Activated naive CD8-positive, alpha-beta T cell (primary cell): Measurements from ENCODE around the gene SSUH2.

Experiments
- H3K27ac Mint-ChIP-seq: one replicate; pipeline ENCODE4 v1.8.0; 2021; ENCODE audit warnings: mixed read lengths
- H3K27me3 Mint-ChIP-seq: one replicate; pipeline ENCODE4 v1.8.0; 2021; ENCODE audit warnings: mixed read lengths
- H3K36me3 Mint-ChIP-seq: one replicate; pipeline ENCODE4 v1.8.0; 2021; ENCODE audit warnings: mixed read lengths
- H3K4me1 Mint-ChIP-seq: one replicate; pipeline ENCODE4 v1.8.0; 2021; ENCODE audit warnings: low read depth, mixed read lengths
- H3K4me3 Mint-ChIP-seq: one replicate; pipeline ENCODE4 v1.8.0; 2021; ENCODE audit warnings: mild to moderate bottlenecking, mixed read lengths
- H3K9me3 Mint-ChIP-seq: one replicate; pipeline ENCODE4 v1.8.0; 2021; ENCODE audit warnings: low read depth, mixed read lengths

SSUH2 gene

GRCh38 chr3:8651418-8652323 is 7.1 kb upstream of the SSUH2 start:
- Mint-ChIP-seq H3K4me1 (no peaks in the 10 kb centered on the region), H3K36me3 (no peaks in the 10 kb centered on the region), H3K4me3 (no peak overlapping the region)

GRCh38 chr3:8650583-8651416 is 6.2 kb upstream of the SSUH2 start:
- no peak overlapping the region for H3K4me3 Mint-ChIP-seq
- H3K27ac Mint-ChIP-seq: no peak overlapping the region
- no peaks in the 10 kb centered on the region for H3K4me1 Mint-ChIP-seq
- H3K9me3 Mint-ChIP-seq: no peaks in the 10 kb centered on the region
- H3K36me3 Mint-ChIP-seq: no peaks in the 10 kb centered on the region
- peaks cover 16% of the 10 kb centered on the region for H3K27me3 Mint-ChIP-seq

More at GRCh38 chr3:8651418-8652323, 7.1 kb upstream of the SSUH2 start:
- Mint-ChIP-seq H3K27ac (no peak overlapping the region), H3K27me3 (peaks cover 16% of the 10 kb centered on the region), H3K9me3 (no peaks in the 10 kb centered on the region)

- H3K27ac Mint-ChIP-seq: no peak overlapping the region
- H3K9me3 Mint-ChIP-seq: no peaks in the 10 kb centered on the region
- no peaks in the 10 kb centered on the region for H3K36me3 Mint-ChIP-seq
- no peaks in the 10 kb centered on the region for H3K4me1 Mint-ChIP-seq
- peaks cover 12% of the 10 kb centered on the region for H3K27me3 Mint-ChIP-seq
- H3K4me3 Mint-ChIP-seq: no peak overlapping the region
Observed at GRCh38 chr3:8649757-8650156, 5.2 kb upstream of the SSUH2 start.

GRCh38 chr3:8648909-8649741 is 4.5 kb upstream of the SSUH2 start:
- H3K36me3 Mint-ChIP-seq: no peaks in the 10 kb centered on the region
- no peaks in the 10 kb centered on the region for H3K9me3 Mint-ChIP-seq
- H3K4me3 Mint-ChIP-seq: no peak overlapping the region
- H3K27me3 Mint-ChIP-seq: peaks cover 8% of the 10 kb centered on the region
- H3K4me1 Mint-ChIP-seq: no peaks in the 10 kb centered on the region
- H3K27ac Mint-ChIP-seq: no peak overlapping the region

GRCh38 chr3:8647137-8647985 is 2.8 kb upstream of the SSUH2 start:
- Mint-ChIP-seq H3K27me3 (peaks cover 7% of the 10 kb centered on the region), H3K4me3 (no peak overlapping the region), H3K36me3 (no peaks in the 10 kb centered on the region), H3K4me1 (no peaks in the 10 kb centered on the region), H3K9me3 (no peaks in the 10 kb centered on the region), H3K27ac (no peak overlapping the region)

DNA sequence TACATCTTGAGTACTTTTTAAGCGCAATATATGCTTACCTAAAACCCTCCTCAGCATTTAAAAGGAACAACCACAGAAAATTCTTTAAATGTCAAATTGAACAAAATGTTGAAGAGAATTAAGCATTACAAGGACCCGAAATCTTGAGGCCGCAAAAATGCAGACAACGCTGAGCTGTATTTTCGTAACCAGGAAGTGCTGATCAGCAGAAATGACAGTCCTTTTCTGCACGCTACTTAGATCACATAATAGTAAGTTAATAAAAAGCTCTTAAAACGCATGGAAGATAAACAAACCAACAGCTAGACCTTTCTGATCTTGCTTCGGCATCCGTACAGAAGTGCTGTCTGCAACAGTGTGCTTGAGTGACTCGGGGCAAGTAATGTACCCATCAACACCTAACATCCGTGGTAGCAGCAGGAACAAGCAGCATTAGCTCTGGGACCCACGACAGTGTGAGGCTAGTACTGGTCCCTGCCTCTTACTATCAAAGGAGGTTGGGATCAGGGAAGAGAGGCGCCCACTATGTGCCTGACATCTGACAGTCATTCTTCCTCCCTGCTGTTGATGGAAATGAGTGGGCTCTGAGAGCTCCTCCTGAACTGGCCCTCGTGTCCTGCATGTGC is 1.8 kb upstream of the SSUH2 start:
- no peak overlapping the region for H3K4me3 Mint-ChIP-seq
- no peak overlapping the region for H3K27ac Mint-ChIP-seq
- H3K9me3 Mint-ChIP-seq: no peaks in the 10 kb centered on the region
- peaks cover 1% of the 10 kb centered on the region for H3K27me3 Mint-ChIP-seq
- H3K4me1 Mint-ChIP-seq: no peaks in the 10 kb centered on the region
- H3K36me3 Mint-ChIP-seq: no peaks in the 10 kb centered on the region

DNA sequence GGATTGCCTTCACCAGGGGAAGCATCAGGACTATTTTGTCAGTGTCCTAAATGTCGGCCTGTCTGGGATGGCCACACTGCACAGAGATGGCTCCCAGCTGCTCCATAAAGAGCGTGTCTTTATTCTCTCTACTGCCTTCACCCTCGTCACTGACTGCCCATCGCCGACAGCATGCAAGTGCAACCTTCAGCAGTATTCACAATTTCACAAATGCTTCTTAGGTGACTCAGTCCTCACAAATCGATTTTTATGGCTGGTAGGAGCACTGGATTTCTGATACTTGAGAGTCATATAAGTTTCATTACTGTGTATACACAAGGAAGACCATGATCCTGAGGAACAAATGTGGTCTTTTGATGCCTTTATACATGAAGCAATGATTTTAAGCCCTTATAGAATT is 1.1 kb upstream of the SSUH2 start:
- H3K4me1 Mint-ChIP-seq: no peaks in the 10 kb centered on the region
- no peak overlapping the region for H3K27ac Mint-ChIP-seq
- no peak overlapping the region for H3K4me3 Mint-ChIP-seq
- peaks cover 1% of the 10 kb centered on the region for H3K27me3 Mint-ChIP-seq
- H3K9me3 Mint-ChIP-seq: no peaks in the 10 kb centered on the region
- H3K36me3 Mint-ChIP-seq: no peaks in the 10 kb centered on the region

GRCh38 chr3:8643693-8644365 is 769 bp downstream of the SSUH2 start:
- no peaks in the 10 kb centered on the region for H3K4me1 Mint-ChIP-seq
- no peak overlapping the region for H3K4me3 Mint-ChIP-seq
- no peaks in the 10 kb centered on the region for H3K9me3 Mint-ChIP-seq
- no peak overlapping the region for H3K27ac Mint-ChIP-seq
- no peaks in the 10 kb centered on the region for H3K36me3 Mint-ChIP-seq
- H3K27me3 Mint-ChIP-seq: peaks cover 4% of the 10 kb centered on the region

GRCh38 chr3:8642001-8642400 is 2.6 kb downstream of the SSUH2 start:
- Mint-ChIP-seq H3K9me3 (no peaks in the 10 kb centered on the region), H3K4me3 (no peak overlapping the region), H3K4me1 (no peaks in the 10 kb centered on the region), H3K27me3 (peaks cover 6% of the 10 kb centered on the region), H3K27ac (no peak overlapping the region), H3K36me3 (no peaks in the 10 kb centered on the region)

DNA sequence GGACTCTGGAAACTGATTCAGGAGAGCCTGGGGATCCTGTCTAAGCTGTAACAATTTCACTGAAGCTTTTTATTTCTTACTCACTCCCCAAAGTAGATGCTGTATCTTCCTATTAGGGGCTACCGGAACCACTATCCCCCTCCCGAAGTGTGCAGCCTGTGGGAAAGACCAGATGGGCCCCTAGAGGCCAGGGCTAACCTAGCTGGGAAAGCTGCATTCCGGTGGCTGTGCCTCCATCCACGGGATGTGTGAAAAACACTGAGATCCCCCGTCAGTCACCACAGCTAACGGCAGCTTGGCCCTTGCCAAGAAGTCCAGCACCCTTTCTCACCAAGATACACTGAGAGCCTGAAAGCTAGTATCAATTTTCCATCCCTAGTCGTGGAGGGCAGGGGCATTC is 3.1 kb downstream of the SSUH2 start:
- Mint-ChIP-seq H3K4me3 (no peak overlapping the region), H3K4me1 (no peaks in the 10 kb centered on the region), H3K27me3 (peaks cover 8% of the 10 kb centered on the region), H3K27ac (no peak overlapping the region), H3K9me3 (peaks cover 3% of the 10 kb centered on the region), H3K36me3 (no peaks in the 10 kb centered on the region)

DNA sequence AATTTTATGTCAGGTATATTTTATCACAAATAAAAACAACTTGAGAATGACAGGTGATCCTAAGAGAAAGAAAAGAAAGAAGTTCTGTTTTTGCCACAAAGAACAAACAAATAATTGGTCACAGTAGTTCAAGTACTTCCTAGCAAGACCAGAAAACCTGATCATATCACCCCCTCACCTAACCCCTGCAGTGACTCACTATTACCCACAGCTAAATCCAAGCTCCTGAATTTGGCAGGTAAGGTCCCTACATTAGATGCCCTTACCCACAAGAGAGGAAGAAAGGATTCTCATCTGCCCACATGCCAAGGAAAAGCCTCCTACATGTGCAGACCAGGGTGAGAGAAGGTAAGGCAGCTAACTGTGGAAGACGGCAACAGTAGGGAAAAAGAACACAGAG is 4.4 kb downstream of the SSUH2 start:
- peaks cover 4% of the 10 kb centered on the region for H3K9me3 Mint-ChIP-seq
- H3K27ac Mint-ChIP-seq: no peak overlapping the region
- H3K4me1 Mint-ChIP-seq: no peaks in the 10 kb centered on the region
- no peaks in the 10 kb centered on the region for H3K36me3 Mint-ChIP-seq
- H3K27me3 Mint-ChIP-seq: peaks cover 9% of the 10 kb centered on the region
- H3K4me3 Mint-ChIP-seq: no peak overlapping the region

DNA sequence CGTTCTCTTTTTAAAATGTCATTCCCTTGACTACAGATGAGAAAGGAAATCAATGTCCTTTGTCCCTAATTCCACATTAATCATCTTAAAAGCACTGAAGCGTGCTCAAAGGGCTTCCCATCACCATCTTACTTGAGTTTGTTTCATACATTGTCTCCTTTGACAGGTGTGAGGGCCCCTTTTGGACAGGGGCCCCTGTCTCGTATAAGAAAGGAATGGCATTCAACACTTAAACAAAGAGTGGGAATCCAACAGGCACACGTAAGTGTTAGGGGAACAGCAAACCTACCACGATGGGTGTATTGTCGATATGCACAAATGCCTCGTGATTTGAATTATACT is 5.0 kb downstream of the SSUH2 start:
- Mint-ChIP-seq H3K36me3 (no peaks in the 10 kb centered on the region), H3K4me3 (no peak overlapping the region)

GRCh38 chr3:8638994-8639658 is 5.5 kb downstream of the SSUH2 start:
- Mint-ChIP-seq H3K27ac (no peak overlapping the region), H3K27me3 (peaks cover 10% of the 10 kb centered on the region), H3K4me1 (no peaks in the 10 kb centered on the region)

More for the DNA sequence above, 5.0 kb downstream of the SSUH2 start:
- H3K9me3 Mint-ChIP-seq: peaks cover 4% of the 10 kb centered on the region
- H3K27ac Mint-ChIP-seq: no peak overlapping the region
- no peaks in the 10 kb centered on the region for H3K4me1 Mint-ChIP-seq
- peaks cover 10% of the 10 kb centered on the region for H3K27me3 Mint-ChIP-seq

More at GRCh38 chr3:8638994-8639658, 5.5 kb downstream of the SSUH2 start:
- no peaks in the 10 kb centered on the region for H3K36me3 Mint-ChIP-seq
- H3K9me3 Mint-ChIP-seq: peaks cover 4% of the 10 kb centered on the region
- no peak overlapping the region for H3K4me3 Mint-ChIP-seq
